Endodermal cell (in vitro differentiated cells): Measurements from ENCODE around the gene PDE4A. TPM values are rescaled to one million over a fixed set of nuclear protein-coding genes. Genes with fewer than 3 reads are reported as not detected.

Experiments
- DNase-seq: peaks from one replicate; pipeline ENCODE4 v3.0.0-alpha.2; 2017
- H3K27ac ChIP-seq: 2 replicates; pipeline ENCODE4 v1.5.1; 2013; ENCODE audit warnings: mild to moderate bottlenecking, low read depth, low read length, moderate library complexity
- H3K27me3 ChIP-seq: 2 replicates; pipeline ENCODE4 v1.6.1; 2013; ENCODE audit warnings: mild to moderate bottlenecking, low read length, moderate library complexity; ENCODE audit not compliant: insufficient read depth, control insufficient read depth, poor library complexity, severe bottlenecking
- H3K36me3 ChIP-seq: 2 replicates; pipeline ENCODE4 v1.7.0; 2013; ENCODE audit warnings: mild to moderate bottlenecking, low read length, moderate library complexity; ENCODE audit not compliant: control insufficient read depth, insufficient read depth
- H3K4me1 ChIP-seq: one replicate; pipeline ENCODE4 v1.7.0; 2013; ENCODE audit warnings: low read length; ENCODE audit not compliant: control insufficient read depth, insufficient read depth
- H3K4me3 ChIP-seq: 2 replicates; pipeline ENCODE4 v1.5.1; 2013; ENCODE audit warnings: mild to moderate bottlenecking, low read length, moderate library complexity
- H3K9ac ChIP-seq: 2 replicates; pipeline ENCODE4 v1.6.1; 2013; ENCODE audit warnings: mild to moderate bottlenecking, low read length, moderate library complexity; ENCODE audit not compliant: poor library complexity, severe bottlenecking; ENCODE audit errors: extremely low read depth
- H3K9me3 ChIP-seq: 2 replicates; pipeline ENCODE4 v1.6.1; 2013; ENCODE audit warnings: mild to moderate bottlenecking, low read length, moderate library complexity; ENCODE audit not compliant: control insufficient read depth
- H3K27ac Mint-ChIP-seq: 2 replicates; pipeline ENCODE4 v1.8.0; 2020; ENCODE audit warnings: mixed read lengths
- H3K27me3 Mint-ChIP-seq: 2 replicates; pipeline ENCODE4 v1.8.0; 2021; ENCODE audit warnings: mild to moderate bottlenecking, mixed read lengths; ENCODE audit not compliant: insufficient read depth
- H3K36me3 Mint-ChIP-seq: 2 replicates; pipeline ENCODE4 v1.8.0; 2020; ENCODE audit warnings: low read depth, mixed read lengths
- H3K4me1 Mint-ChIP-seq: 2 replicates; pipeline ENCODE4 v1.8.0; 2020; ENCODE audit warnings: mixed read lengths
- H3K4me3 Mint-ChIP-seq: 2 replicates; pipeline ENCODE4 v1.8.0; 2020; ENCODE audit warnings: mild to moderate bottlenecking, moderate library complexity, mixed read lengths
- H3K9me3 Mint-ChIP-seq: 2 replicates; pipeline ENCODE4 v1.8.0; 2020; ENCODE audit warnings: mild to moderate bottlenecking, mixed read lengths
- WGBS, 2 experiments: methylation state at CpG; one replicate each; pipeline versions ENCODE4 v1.1.5 to v1.1.7; 2013; ENCODE audit warnings: missing lambda C conversion rate in 2 of 2, mixed read lengths in 1 of 2; ENCODE audit not compliant: insufficient coverage in 1 of 2, insufficient read length in 1 of 2; 5-methylcytosine and 5-hydroxymethylcytosine counted together
- total RNA-seq, 2 donors: library from RNA; stranded (reverse); fragmentation: NEBNext Ultra II Directional in 1 of 2; extraction: Animal tissue kit (Norgen Biotek cat#: 25700) in 1 of 2; gene quantifications; 2 replicates in 1 of 2; 3 replicates in 1 of 2; pipeline ENCODE4 v1.2.1, GENCODE V29; 2021
- TF ChIP-seq, protein P1 (sequence below): fragments of 200-600 bp; sonication (generic); conservative IDR thresholded peaks from 2 replicates; pipeline ENCODE4 v1.5.0; 2021; ENCODE audit warnings: antibody characterized with exemption, mild to moderate bottlenecking

Gene PDE4A
- total RNA-seq, 2 donors from 2014 or later = 1.7 to 2.6 TPM

- Mint-ChIP-seq H3K9me3 (no peaks in the 10 kb centered on the region), H3K27ac (no peak overlapping the region), H3K4me3 (no peak overlapping the region), H3K27me3 (peaks cover 12% of the 10 kb centered on the region), H3K36me3 (no peaks in the 10 kb centered on the region), H3K4me1 (no peaks in the 10 kb centered on the region)
- 89 to 97% methylated on average over 1 to 4 of the region's 4 CpGs for WGBS, 2 experiments
- H3K27me3 ChIP-seq = no peaks in the 10 kb centered on the region
- DNase-seq = no peak
- no peaks in the 10 kb centered on the region for H3K4me1 ChIP-seq
- no peaks in the 10 kb centered on the region for H3K9me3 ChIP-seq
- H3K4me3 ChIP-seq = no peak overlapping the region
- H3K27ac ChIP-seq = no peak overlapping the region
- H3K9ac ChIP-seq = no peak overlapping the region
- TF ChIP-seq, protein P1, sequence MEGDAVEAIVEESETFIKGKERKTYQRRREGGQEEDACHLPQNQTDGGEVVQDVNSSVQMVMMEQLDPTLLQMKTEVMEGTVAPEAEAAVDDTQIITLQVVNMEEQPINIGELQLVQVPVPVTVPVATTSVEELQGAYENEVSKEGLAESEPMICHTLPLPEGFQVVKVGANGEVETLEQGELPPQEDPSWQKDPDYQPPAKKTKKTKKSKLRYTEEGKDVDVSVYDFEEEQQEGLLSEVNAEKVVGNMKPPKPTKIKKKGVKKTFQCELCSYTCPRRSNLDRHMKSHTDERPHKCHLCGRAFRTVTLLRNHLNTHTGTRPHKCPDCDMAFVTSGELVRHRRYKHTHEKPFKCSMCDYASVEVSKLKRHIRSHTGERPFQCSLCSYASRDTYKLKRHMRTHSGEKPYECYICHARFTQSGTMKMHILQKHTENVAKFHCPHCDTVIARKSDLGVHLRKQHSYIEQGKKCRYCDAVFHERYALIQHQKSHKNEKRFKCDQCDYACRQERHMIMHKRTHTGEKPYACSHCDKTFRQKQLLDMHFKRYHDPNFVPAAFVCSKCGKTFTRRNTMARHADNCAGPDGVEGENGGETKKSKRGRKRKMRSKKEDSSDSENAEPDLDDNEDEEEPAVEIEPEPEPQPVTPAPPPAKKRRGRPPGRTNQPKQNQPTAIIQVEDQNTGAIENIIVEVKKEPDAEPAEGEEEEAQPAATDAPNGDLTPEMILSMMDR = no peak
- H3K36me3 ChIP-seq = no peaks in the 10 kb centered on the region
These were observed 42.2 kb downstream of the PDE4A start for GRCh38 chr19:10462557-10462956.

- Mint-ChIP-seq H3K27ac (no peak overlapping the region), H3K4me3 (no peak overlapping the region), H3K27me3 (peaks cover 12% of the 10 kb centered on the region), H3K9me3 (no peaks in the 10 kb centered on the region), H3K4me1 (no peaks in the 10 kb centered on the region), H3K36me3 (no peaks in the 10 kb centered on the region)
- no peaks in the 10 kb centered on the region for H3K27me3 ChIP-seq
- TF ChIP-seq, protein P1 = no peak
- no peak overlapping the region for H3K4me3 ChIP-seq
- H3K9ac ChIP-seq = no peak overlapping the region
- WGBS, 2 experiments = 94 to 95% methylated on average over 4 to 5 of the region's 5 CpGs
- H3K4me1 ChIP-seq = no peaks in the 10 kb centered on the region
- H3K27ac ChIP-seq = no peak overlapping the region
- H3K36me3 ChIP-seq = no peaks in the 10 kb centered on the region
- H3K9me3 ChIP-seq = no peaks in the 10 kb centered on the region
- DNase-seq = no peak
These were observed 44.1 kb downstream of the PDE4A start for GRCh38 chr19:10464456-10464855.

GRCh38 chr19:10467104-10467706, 46.9 kb downstream of the PDE4A start:
- Mint-ChIP-seq H3K27ac (no peak overlapping the region), H3K4me3 (no peak overlapping the region), H3K4me1 (no peaks in the 10 kb centered on the region), H3K36me3 (no peaks in the 10 kb centered on the region), H3K27me3 (peaks cover 7% of the 10 kb centered on the region), H3K9me3 (no peaks in the 10 kb centered on the region)
- Histone ChIP-seq H3K36me3 (no peaks in the 10 kb centered on the region), H3K27ac (no peak overlapping the region), H3K9ac (no peak overlapping the region), H3K9me3 (no peaks in the 10 kb centered on the region), H3K27me3 (no peaks in the 10 kb centered on the region), H3K4me3 (no peak overlapping the region), H3K4me1 (no peaks in the 10 kb centered on the region)
- DNase-seq = no peak
- 90 to 91% methylated on average over 11 to 20 of the region's 20 CpGs for WGBS, 2 experiments
- TF ChIP-seq, protein P1 = no peak
